HepG2 (cell line): ENCODE data around the gene VGLL4. TPM values are rescaled to one million over a fixed set of nuclear protein-coding genes. Genes with fewer than 3 reads are reported as not detected.

Experiments
- BHLHE40 ChIP-seq: IDR thresholded peaks from 2 replicates; pipeline ENCODE4 v1.6.1; 2011; ENCODE audit warnings: low read length, improper control_type of control experiment
- CHCHD3 ChIP-seq: sonication (generic); formaldehyde crosslinking; IDR thresholded peaks from 2 replicates; pipeline ENCODE4 v1.8.0; 2022; ENCODE audit warnings: mild to moderate bottlenecking, missing genetic modification reagents, moderate library complexity
- GRHL1 ChIP-seq: sonication (generic); formaldehyde crosslinking; conservative IDR thresholded peaks from 2 replicates; pipeline ENCODE4 v1.8.0; 2022; ENCODE audit warnings: missing genetic modification reagents
- HNRNPLL ChIP-seq: fragments of 200-400 bp; formaldehyde crosslinking; IDR thresholded peaks from 2 replicates; pipeline ENCODE4 v1.6.1; 2017; ENCODE audit warnings: mild to moderate bottlenecking, low read depth, low read length; ENCODE audit not compliant: poor library complexity, severe bottlenecking
- ISX ChIP-seq: sonication (generic); formaldehyde crosslinking; conservative IDR thresholded peaks from 2 replicates; pipeline ENCODE4 v1.5.0; 2020; ENCODE audit warnings: missing genetic modification reagents
- KDM5B ChIP-seq: sonication (generic); formaldehyde crosslinking; IDR thresholded peaks from 2 replicates; pipeline ENCODE4 v1.4.0; 2020; ENCODE audit warnings: missing genetic modification reagents, mild to moderate bottlenecking, borderline replicate concordance
- MAX ChIP-seq: IDR thresholded peaks from 2 replicates; pipeline ENCODE4 v1.6.1; 2012; ENCODE audit warnings: inconsistent platforms
- MLLT10 ChIP-seq: sonication (generic); formaldehyde crosslinking; IDR thresholded peaks from 2 replicates; pipeline ENCODE4 v1.4.0; 2020; ENCODE audit warnings: missing genetic modification reagents
- PTBP1 ChIP-seq: fragments of 200-400 bp; formaldehyde crosslinking; IDR thresholded peaks from 2 replicates; pipeline ENCODE4 v1.6.1; 2018; ENCODE audit warnings: low read length, low read depth; ENCODE audit not compliant: poor library complexity, severe bottlenecking
- SOX5 ChIP-seq: IDR thresholded peaks from 2 replicates; pipeline ENCODE4 v1.6.1; 2016; ENCODE audit warnings: borderline replicate concordance
- THAP11 ChIP-seq: IDR thresholded peaks from 2 replicates; pipeline ENCODE4 v1.6.1; 2016; ENCODE audit warnings: missing biosample characterization, missing genetic modification reagents
- TSC22D2 ChIP-seq: sonication (generic); formaldehyde crosslinking; IDR thresholded peaks from 2 replicates; pipeline ENCODE4 v1.5.1; 2020; ENCODE audit warnings: missing genetic modification reagents, mild to moderate bottlenecking, borderline replicate concordance
- ZFAT ChIP-seq: sonication (generic); formaldehyde crosslinking; conservative IDR thresholded peaks from 2 replicates; pipeline ENCODE4 v1.8.1; 2023; ENCODE audit warnings: missing genetic modification reagents, inconsistent platforms
- ZFY ChIP-seq: sonication (generic); formaldehyde crosslinking; IDR thresholded peaks from 2 replicates; pipeline ENCODE4 v1.4.0; 2020; ENCODE audit warnings: missing genetic modification reagents
- ZMAT3 ChIP-seq: sonication (generic); formaldehyde crosslinking; conservative IDR thresholded peaks from 2 replicates; pipeline ENCODE4 v1.7.0; 2021; ENCODE audit warnings: missing genetic modification reagents
- ZMYM4 ChIP-seq: sonication (generic); formaldehyde crosslinking; IDR thresholded peaks from 2 replicates; pipeline ENCODE4 v1.8.1; 2023; ENCODE audit warnings: mild to moderate bottlenecking, missing genetic modification reagents
- ZNF205 ChIP-seq: IDR thresholded peaks from 2 replicates; pipeline ENCODE4 v1.6.1; 2018; ENCODE audit warnings: missing biosample characterization, missing genetic modification reagents
- ZNF333 ChIP-seq: sonication (generic); formaldehyde crosslinking; IDR thresholded peaks from 2 replicates; pipeline ENCODE4 v1.4.0; 2020; ENCODE audit warnings: mild to moderate bottlenecking, missing genetic modification reagents, borderline replicate concordance
- ZNF501 ChIP-seq: sonication (generic); formaldehyde crosslinking; IDR thresholded peaks from 2 replicates; pipeline ENCODE4 v1.5.1; 2020; ENCODE audit warnings: mild to moderate bottlenecking, moderate library complexity, missing genetic modification reagents
- ZNF543 ChIP-seq: sonication (generic); formaldehyde crosslinking; IDR thresholded peaks from 2 replicates; pipeline ENCODE4 v1.4.0; 2020; ENCODE audit warnings: mild to moderate bottlenecking, missing genetic modification reagents
- ZNF770 ChIP-seq: sonication (generic); formaldehyde crosslinking; IDR thresholded peaks from 2 replicates; pipeline ENCODE4 v1.5.0; 2020; ENCODE audit warnings: mild to moderate bottlenecking, missing genetic modification reagents
- ZNF772 ChIP-seq: sonication (generic); formaldehyde crosslinking; IDR thresholded peaks from 2 replicates; pipeline ENCODE4 v1.5.0; 2020; ENCODE audit warnings: mild to moderate bottlenecking, missing genetic modification reagents
- ZSCAN9 ChIP-seq: IDR thresholded peaks from 2 replicates; pipeline ENCODE4 v1.6.1; 2016; ENCODE audit warnings: borderline replicate concordance
- polyA plus RNA-seq, 8 experiments: library from polyadenylated mRNA; depleted of rRNA in 3 of 8; stranded (reverse) in 7 of 8; unstranded in 1 of 8; fragments of >200 nt; fragmentation: Illumina TruSeq in 4 of 8; extraction: Trizol in 4 of 8; gene quantifications; 2 replicates each; pipeline versions ENCODE4 v1.2.1 to v1.2.3, GENCODE V29; 2011 to 2016; ENCODE audit warnings: low read depth in 4 of 8, missing spikeins in 1 of 8, mixed read lengths in 1 of 8; ENCODE audit not compliant: insufficient read depth in 1 of 8
- total RNA-seq, 5 experiments: library from RNA; depleted of rRNA; stranded (reverse); fragments of >200 nt; fragmentation: Illumina TruSeq; extraction: Trizol; gene quantifications; 2 replicates each; pipeline ENCODE4 v1.2.3, GENCODE V29; 2016; ENCODE audit warnings: low read depth in 1 of 5
- TF ChIP-seq, protein P1 (sequence below): IDR thresholded peaks from 2 replicates; pipeline ENCODE4 v1.6.1; 2018; ENCODE audit warnings: missing genetic modification reagents, mild to moderate bottlenecking, missing compliant biosample characterization

VGLL4 gene
- total and polyA plus RNA-seq, 2 of the 13 experiments (the other 11 are each of a cell fraction or from before 2014, with no cell fraction given), result 23.2 to 39.0 TPM

DNA sequence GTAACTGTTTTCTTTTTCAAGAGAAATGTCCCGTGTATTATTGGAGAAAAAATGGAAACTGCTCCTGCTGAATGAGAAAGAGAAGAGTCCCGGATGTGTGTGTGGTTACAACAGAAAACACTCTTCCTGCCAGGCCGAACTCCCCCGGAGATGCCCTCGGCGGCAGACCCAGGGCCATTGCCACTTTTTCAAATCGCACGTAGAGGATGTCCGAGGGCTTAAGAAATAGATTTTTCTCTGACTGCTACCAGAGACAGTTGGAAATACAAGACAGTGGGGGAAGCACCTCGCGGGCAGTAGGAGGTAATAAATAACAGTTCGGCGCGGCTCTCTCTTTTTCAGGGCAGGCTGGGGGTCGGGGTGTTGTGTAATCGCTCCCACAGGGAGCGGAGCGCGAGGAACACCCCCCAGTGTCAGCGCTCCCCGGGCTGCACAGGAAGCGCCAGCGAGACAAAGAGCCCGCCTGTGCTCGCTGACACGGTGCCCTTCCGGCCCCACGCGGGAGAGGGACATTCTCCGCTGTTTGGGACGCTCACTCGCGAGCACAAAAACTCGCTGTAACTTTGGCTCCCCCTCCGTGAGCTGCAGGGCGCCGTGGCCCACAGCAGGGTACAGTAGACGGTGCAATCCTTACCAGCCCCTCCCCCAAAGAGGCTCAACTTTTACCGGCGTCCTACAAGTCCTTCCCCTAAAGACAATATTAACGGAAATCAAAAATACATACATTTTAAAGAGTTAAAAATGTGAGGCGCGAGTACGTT is 1.1 kb downstream of the VGLL4 start (continued):
- 0 out of 2 replicates have a peak, but pooled peaks have one; percentile 11 for TF ChIP-seq ZNF770 (CRISPR knock-in tag)
- peak; percentile 68 for TF ChIP-seq HNRNPLL
- 0 out of 2 replicates have a peak, but pooled peaks have one; percentile 54 for TF ChIP-seq TSC22D2 (CRISPR knock-in tag)
- no peak for TF ChIP-seq GRHL1 (CRISPR knock-in tag)
- TF ChIP-seq KDM5B, result peak; percentile 91
- TF ChIP-seq, protein P1, sequence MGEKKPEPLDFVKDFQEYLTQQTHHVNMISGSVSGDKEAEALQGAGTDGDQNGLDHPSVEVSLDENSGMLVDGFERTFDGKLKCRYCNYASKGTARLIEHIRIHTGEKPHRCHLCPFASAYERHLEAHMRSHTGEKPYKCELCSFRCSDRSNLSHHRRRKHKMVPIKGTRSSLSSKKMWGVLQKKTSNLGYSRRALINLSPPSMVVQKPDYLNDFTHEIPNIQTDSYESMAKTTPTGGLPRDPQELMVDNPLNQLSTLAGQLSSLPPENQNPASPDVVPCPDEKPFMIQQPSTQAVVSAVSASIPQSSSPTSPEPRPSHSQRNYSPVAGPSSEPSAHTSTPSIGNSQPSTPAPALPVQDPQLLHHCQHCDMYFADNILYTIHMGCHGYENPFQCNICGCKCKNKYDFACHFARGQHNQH (CRISPR knock-in tag), result peak; percentile 82; the same call in 1 of the 2 replicates
- peak; percentile 29; the same call in 1 of the 2 replicates for TF ChIP-seq ZSCAN9 (CRISPR knock-in tag)
- peak; percentile 36; the same call in 1 of the 2 replicates for TF ChIP-seq THAP11 (CRISPR knock-in tag)
- TF ChIP-seq ZNF501, result peak; percentile 60
- TF ChIP-seq BHLHE40, result no peak
- TF ChIP-seq SOX5, result peak; percentile 29; the same call in 1 of the 2 replicates
- TF ChIP-seq ZFY, result peak; percentile 37
- TF ChIP-seq CHCHD3 (CRISPR knock-in tag), result 0 out of 2 replicates have a peak, but pooled peaks have one; percentile 27
- TF ChIP-seq ISX (CRISPR knock-in tag), result 0 out of 2 replicates have a peak, but pooled peaks have one; percentile 76
- TF ChIP-seq MLLT10 (CRISPR knock-in tag), result no peak
- no peak for TF ChIP-seq ZNF543 (CRISPR knock-in tag)
- peak; percentile 10; the same call in 1 of the 2 replicates for TF ChIP-seq ZFAT (CRISPR knock-in tag)
- TF ChIP-seq ZNF205 (CRISPR knock-in tag), result peak; percentile 89; the same call in 1 of the 2 replicates
- TF ChIP-seq ZNF333 (CRISPR knock-in tag), result 0 out of 2 replicates have a peak, but pooled peaks have one; percentile 69
- peak; percentile 72 for TF ChIP-seq MAX
- peak; percentile 81; the same call in 1 of the 2 replicates for TF ChIP-seq ZNF772 (CRISPR knock-in tag)
- TF ChIP-seq ZMAT3 (CRISPR knock-in tag), result peak; percentile 58
- peak; percentile 64 for TF ChIP-seq ZMYM4
- TF ChIP-seq PTBP1, result no peak
